Body of pancreas (tissue), 4 donors: ENCODE data around the gene LDLRAP1. TPM values are rescaled to one million over a fixed set of nuclear protein-coding genes. Genes with fewer than 3 reads are reported as not detected.

Experiments
- ATAC-seq: fragments of 150-250 bp; one replicate; pipeline ENCODE4 v1.9.1; 2016
- DNase-seq, 4 donors: peaks; one replicate each; pipeline ENCODE4 v3.0.0-alpha.2; 2019
- H3K27ac ChIP-seq, 4 donors: fragments of 200-600 bp; sonication (generic); 1 replicate in 3 of 4; 2 replicates in 1 of 4; pipeline versions ENCODE4 v1.5.1 to v1.6.1; 2016 to 2019; ENCODE audit warnings: mild to moderate bottlenecking in 1 of 4, mixed read lengths in 1 of 4, moderate library complexity in 1 of 4
- H3K27me3 ChIP-seq, 2 donors: fragments of 200-600 bp; sonication (generic); one replicate each; pipeline ENCODE4 v1.6.0; 2016; ENCODE audit warnings: mild to moderate bottlenecking in 1 of 2
- H3K36me3 ChIP-seq, 2 donors: fragments of 200-600 bp; sonication (generic); replicated peaks in 1 of 2; 2 replicates each; pipeline ENCODE4 v1.5.1; 2016; ENCODE audit warnings: low read depth in 2 of 2; ENCODE audit not compliant: insufficient read depth in 1 of 2
- H3K4me1 ChIP-seq: fragments of 200-600 bp; sonication (generic); one replicate; pipeline ENCODE4 v1.6.0; 2016
- H3K4me3 ChIP-seq, 2 donors: fragments of 200-600 bp; sonication (generic); 1 replicate in 1 of 2; 2 replicates in 1 of 2; pipeline ENCODE4 v1.5.1; 2016 to 2019
- H3K9me3 ChIP-seq, 3 donors: fragments of 200-600 bp; sonication (generic); 1 replicate in 2 of 3; 2 replicates in 1 of 3; pipeline ENCODE4 v1.5.1; 2016
- CTCF ChIP-seq, 7 experiments: fragments of 450-650 bp in 4 of 7; fragments of 200-600 bp in 3 of 7; sonication (generic) in 3 of 7; IDR thresholded peaks; one replicate each; pipeline ENCODE4 v1.5.1; 2016 to 2019; ENCODE audit warnings: antibody characterized with exemption in 7 of 7
- POLR2A ChIP-seq, 3 donors: fragments of 450-650 bp; IDR thresholded peaks; one replicate each; pipeline ENCODE4 v1.6.1; 2016; ENCODE audit warnings: antibody characterized with exemption in 3 of 3, mild to moderate bottlenecking in 2 of 3
- WGBS, 2 donors: methylation state at CpG; one replicate each; pipeline ENCODE4 v1.1.5; 2017; 5-methylcytosine and 5-hydroxymethylcytosine counted together
- intact Hi-C: fragments of 100-400 bp; cut with DNase I; formaldehyde crosslinking; loops from one replicate; pipeline ENCODE4 v1.15.1; 2023
- total RNA-seq, 2 donors: library from RNA; depleted of rRNA; stranded (reverse); fragments of >200 nt; gene quantifications; one replicate each; pipeline ENCODE4 v1.1.0, GENCODE V29; 2016

Gene LDLRAP1
- total RNA-seq, 2 donors from 2014 or later: 20.8 to 23.7 TPM

- no peak for DNase-seq
- 89 to 90% methylated on average over 16 to 18 of the region's 18 CpGs for WGBS, 2 donors
- Histone ChIP-seq H3K4me1 (peaks cover 20% of the 10 kb centered on the region), H3K4me3 (no peak overlapping the region), H3K9me3 (no peaks in the 10 kb centered on the region), H3K36me3 (no peaks in the 10 kb centered on the region), H3K27me3 (no peaks in the 10 kb centered on the region), H3K27ac (no peak overlapping the region)
- intact Hi-C loops: no loop called here
- ATAC-seq: no peak
- no peak for TF ChIP-seq CTCF (IDR thresholded peaks at IDR 0.05)
- no peak for TF ChIP-seq POLR2A (IDR thresholded peaks at IDR 0.05)
Observed at GRCh38 chr1:25576459-25577133, 33.2 kb downstream of the LDLRAP1 start.

- DNase-seq (no peak), ATAC-seq (no peak)
- H3K4me3 ChIP-seq: no peak overlapping the region
- no peaks in the 10 kb centered on the region for H3K27me3 ChIP-seq
- peaks cover 19% of the 10 kb centered on the region for H3K4me1 ChIP-seq
- TF ChIP-seq CTCF (IDR thresholded peaks at IDR 0.05): no peak
- no peak for TF ChIP-seq POLR2A (IDR thresholded peaks at IDR 0.05)
- intact Hi-C loops: no loop called here
- no peaks in the 10 kb centered on the region for H3K36me3 ChIP-seq
- no peaks in the 10 kb centered on the region for H3K9me3 ChIP-seq
- H3K27ac ChIP-seq: no peak overlapping the region
- 81 to 84% methylated on average over 19 to 20 of the region's 21 CpGs for WGBS, 2 donors
Observed at GRCh38 chr1:25577134-25577920, 33.9 kb downstream of the LDLRAP1 start.

- Histone ChIP-seq H3K36me3 (no peaks in the 10 kb centered on the region), H3K27me3 (no peaks in the 10 kb centered on the region), H3K27ac (no peak overlapping the region), H3K9me3 (no peaks in the 10 kb centered on the region), H3K4me3 (no peak overlapping the region), H3K4me1 (no peaks in the 10 kb centered on the region)
- intact Hi-C loops: no loop called here
- TF ChIP-seq CTCF (IDR thresholded peaks at IDR 0.05) (no peak), POLR2A (IDR thresholded peaks at IDR 0.05) (no peak)
- 83% methylated on average over 18 to 19 of the region's 19 CpGs for WGBS, 2 donors
- no peak for ATAC-seq
- no peak for DNase-seq
Observed at GRCh38 chr1:25579292-25580252, 36.2 kb downstream of the LDLRAP1 start.

GRCh38 chr1:25580927-25581326, 37.5 kb downstream of the LDLRAP1 start:
- Histone ChIP-seq H3K27me3 (no peaks in the 10 kb centered on the region), H3K4me3 (no peak overlapping the region), H3K9me3 (no peaks in the 10 kb centered on the region), H3K36me3 (no peaks in the 10 kb centered on the region), H3K27ac (no peak overlapping the region), H3K4me1 (no peaks in the 10 kb centered on the region)
- ATAC-seq (no peak), DNase-seq (no peak)
- 77 to 86% methylated on average over 5 to 6 of the region's 6 CpGs for WGBS, 2 donors
- no peak for TF ChIP-seq POLR2A (IDR thresholded peaks at IDR 0.05)
- no peak for TF ChIP-seq CTCF (IDR thresholded peaks at IDR 0.05)
- intact Hi-C loops: no loop called here
